ENCODE data around the gene KPTN. TPM values are rescaled to one million over a fixed set of nuclear protein-coding genes. Genes with fewer than 3 reads are reported as not detected.

KPTN gene
- total and polyA plus RNA-seq, 10 donors, result 3.9 to 36.3 (median 8.7) TPM

GRCh38 chr19:47458672-47459071 lies 25.3 kb downstream of the KPTN start:
- H3K27me3 ChIP-seq (replicated peaks in 1 of 7), result peaks cover 0 to 91% (median 53%) of the 10 kb centered on the region in 7 donors
- WGBS, 5 donors, result 33 to 40% (median 40%) methylated on average over 5 of the region's 5 CpGs
- intact Hi-C loops (cut with DNase I; ENCODE audit: low total_unique reads), result no loop called here

GRCh38 chr19:47456721-47457474 lies 27.1 kb downstream of the KPTN start:
- H3K4me3 ChIP-seq, result no peak overlapping the region
- H3K27me3 ChIP-seq (replicated peaks in 1 of 7), result peaks cover 0 to 75% (median 53%) of the 10 kb centered on the region in 7 donors
- WGBS, 5 donors, result 33 to 60% (median 33%) methylated on average over 28 to 77 of the region's 77 CpGs
- no peaks in the 10 kb centered on the region for H3K36me3 ChIP-seq
- H3K27ac ChIP-seq, result no peak overlapping the region
- TF ChIP-seq, protein P1, sequence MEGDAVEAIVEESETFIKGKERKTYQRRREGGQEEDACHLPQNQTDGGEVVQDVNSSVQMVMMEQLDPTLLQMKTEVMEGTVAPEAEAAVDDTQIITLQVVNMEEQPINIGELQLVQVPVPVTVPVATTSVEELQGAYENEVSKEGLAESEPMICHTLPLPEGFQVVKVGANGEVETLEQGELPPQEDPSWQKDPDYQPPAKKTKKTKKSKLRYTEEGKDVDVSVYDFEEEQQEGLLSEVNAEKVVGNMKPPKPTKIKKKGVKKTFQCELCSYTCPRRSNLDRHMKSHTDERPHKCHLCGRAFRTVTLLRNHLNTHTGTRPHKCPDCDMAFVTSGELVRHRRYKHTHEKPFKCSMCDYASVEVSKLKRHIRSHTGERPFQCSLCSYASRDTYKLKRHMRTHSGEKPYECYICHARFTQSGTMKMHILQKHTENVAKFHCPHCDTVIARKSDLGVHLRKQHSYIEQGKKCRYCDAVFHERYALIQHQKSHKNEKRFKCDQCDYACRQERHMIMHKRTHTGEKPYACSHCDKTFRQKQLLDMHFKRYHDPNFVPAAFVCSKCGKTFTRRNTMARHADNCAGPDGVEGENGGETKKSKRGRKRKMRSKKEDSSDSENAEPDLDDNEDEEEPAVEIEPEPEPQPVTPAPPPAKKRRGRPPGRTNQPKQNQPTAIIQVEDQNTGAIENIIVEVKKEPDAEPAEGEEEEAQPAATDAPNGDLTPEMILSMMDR (IDR thresholded peaks at IDR 0.05 in 8 of 11, conservative IDR thresholded peaks at IDR 0.05 in 3 of 11), result no peak
- no peak for TF ChIP-seq POLR2AphosphoS5 (IDR thresholded peaks at IDR 0.05)
- TF ChIP-seq POLR2A (IDR thresholded peaks at IDR 0.05), result no peak
- DNase-seq, result no peak
- intact Hi-C loops (cut with DNase I; ENCODE audit: low total_unique reads), result no loop called here
- H3K9me3 ChIP-seq, result peaks cover 0 to 21% (median 9%) of the 10 kb centered on the region in 8 donors
- peaks cover 0 to 7% (median 3%) of the 10 kb centered on the region in 6 donors for H3K4me1 ChIP-seq

More at GRCh38 chr19:47458672-47459071, 25.3 kb downstream of the KPTN start:
- Histone ChIP-seq H3K36me3 (no peaks in the 10 kb centered on the region), H3K27ac (no peak overlapping the region), H3K9me3 (peaks cover 0 to 21% (median 9%) of the 10 kb centered on the region in 8 donors), H3K4me3 (no peak overlapping the region), H3K4me1 (peaks cover 0 to 7% (median 3%) of the 10 kb centered on the region in 6 donors)
- TF ChIP-seq POLR2A (IDR thresholded peaks at IDR 0.05) (no peak), POLR2AphosphoS5 (IDR thresholded peaks at IDR 0.05) (no peak)
- TF ChIP-seq, protein P1 (IDR thresholded peaks at IDR 0.05 in 8 of 11, conservative IDR thresholded peaks at IDR 0.05 in 3 of 11), result no peak
- DNase-seq, result no peak

- intact Hi-C loops (cut with DNase I; ENCODE audit: low total_unique reads), result no loop called here
- 53 to 70% (median 66%) methylated on average over 7 of the region's 7 CpGs for WGBS, 5 donors
- Histone ChIP-seq H3K36me3 (no peaks in the 10 kb centered on the region), H3K4me3 (no peak overlapping the region), H3K9me3 (peaks cover 0 to 14% (median 3%) of the 10 kb centered on the region in 8 donors), H3K27me3 (replicated peaks in 1 of 7) (peaks cover 5 to 74% (median 40%) of the 10 kb centered on the region in 7 donors), H3K27ac (no peak overlapping the region), H3K4me1 (peaks cover 13 to 27% (median 25%) of the 10 kb centered on the region in 6 donors)
- DNase-seq, result no peak
- TF ChIP-seq, protein P1 (IDR thresholded peaks at IDR 0.05 in 8 of 11, conservative IDR thresholded peaks at IDR 0.05 in 3 of 11), result no peak
- TF ChIP-seq POLR2AphosphoS5 (IDR thresholded peaks at IDR 0.05) (no peak), POLR2A (IDR thresholded peaks at IDR 0.05) (no peak)
Observed at GRCh38 chr19:47450478-47450877, 33.5 kb downstream of the KPTN start.

GRCh38 chr19:47448360-47448727 lies 35.7 kb downstream of the KPTN start:
- WGBS, 5 donors, result 20 to 35% (median 28%) methylated on average over 9 of the region's 9 CpGs
- DNase-seq, result no peak
- Histone ChIP-seq H3K36me3 (no peaks in the 10 kb centered on the region), H3K27me3 (replicated peaks in 1 of 7) (peaks cover 5 to 86% (median 57%) of the 10 kb centered on the region in 7 donors), H3K4me1 (peaks cover 22 to 43% (median 39%) of the 10 kb centered on the region in 6 donors), H3K27ac (no peak overlapping the region), H3K9me3 (peaks cover 0 to 12% (median 0%) of the 10 kb centered on the region in 8 donors), H3K4me3 (no peak overlapping the region)
- intact Hi-C loops (cut with DNase I; ENCODE audit: low total_unique reads), result no loop called here
- TF ChIP-seq, protein P1 (IDR thresholded peaks at IDR 0.05 in 8 of 11, conservative IDR thresholded peaks at IDR 0.05 in 3 of 11), result no peak
- no peak for TF ChIP-seq POLR2AphosphoS5 (IDR thresholded peaks at IDR 0.05)
- no peak for TF ChIP-seq POLR2A (IDR thresholded peaks at IDR 0.05)
